DOHH2 (cell line): ENCODE measurements around the gene AHI1.

ENCODE experiments used
- H3F3A ChIP-seq: fragments of 200-600 bp; sonication (generic), shearing (Covaris generic); 2 replicates; pipeline ENCODE4 v1.6.0; 2016; ENCODE audit warnings: antibody characterized with exemption, mild to moderate bottlenecking; ENCODE audit not compliant: control insufficient read depth, insufficient read depth
- H3K27ac ChIP-seq: fragments of 200-600 bp; sonication (generic); 2 replicates; pipeline ENCODE4 v1.5.1; 2014; ENCODE audit warnings: low read depth, mild to moderate bottlenecking, low read length, moderate library complexity
- H3K27me3 ChIP-seq: fragments of 200-600 bp; sonication (generic); 2 replicates; pipeline ENCODE4 v1.6.1; 2014; ENCODE audit warnings: mild to moderate bottlenecking, low read length, mixed read lengths; ENCODE audit not compliant: control insufficient read depth
- H3K36me3 ChIP-seq: fragments of 200-600 bp; sonication (generic); 2 replicates; pipeline ENCODE4 v1.6.1; 2014; ENCODE audit warnings: mild to moderate bottlenecking, low read length, moderate library complexity, mixed read lengths; ENCODE audit not compliant: control insufficient read depth
- H3K4me1 ChIP-seq: fragments of 200-600 bp; sonication (generic); 2 replicates; pipeline ENCODE4 v1.6.1; 2014; ENCODE audit warnings: mild to moderate bottlenecking, low read length, mixed read lengths; ENCODE audit not compliant: control insufficient read depth
- H3K4me2 ChIP-seq: fragments of 200-600 bp; sonication (generic); 2 replicates; pipeline ENCODE4 v1.6.0; 2014; ENCODE audit warnings: mild to moderate bottlenecking, low read length, moderate library complexity
- H3K4me3 ChIP-seq: fragments of 200-600 bp; sonication (generic); 2 replicates; pipeline ENCODE4 v1.5.1; 2014; ENCODE audit warnings: mild to moderate bottlenecking, low read length, mixed read lengths
- H3K79me2 ChIP-seq: fragments of 200-600 bp; sonication (generic); 2 replicates; pipeline ENCODE4 v1.6.1; 2014; ENCODE audit warnings: mild to moderate bottlenecking, low read length, mixed read lengths; ENCODE audit not compliant: control insufficient read depth
- H3K9me2 ChIP-seq: fragments of 200-600 bp; sonication (generic); replicated peaks from 2 replicates; pipeline ENCODE4 v1.6.1; 2014; ENCODE audit warnings: mild to moderate bottlenecking, low read length, mixed read lengths; ENCODE audit not compliant: control insufficient read depth
- H3K9me3 ChIP-seq: fragments of 200-600 bp; sonication (generic); 2 replicates; pipeline ENCODE4 v1.6.1; 2014; ENCODE audit warnings: antibody characterized with exemption, low read length, mixed read lengths; ENCODE audit not compliant: control insufficient read depth, insufficient read depth
- H4K20me1 ChIP-seq: fragments of 200-600 bp; sonication (generic); 2 replicates; pipeline ENCODE4 v1.6.0; 2014; ENCODE audit warnings: low read depth, mild to moderate bottlenecking, antibody characterized with exemption, low read length, moderate library complexity; ENCODE audit not compliant: control insufficient read depth, insufficient read depth
- CTCF ChIP-seq: fragments of 200-600 bp; sonication (generic); IDR thresholded peaks from one replicate; pipeline ENCODE4 v1.5.1; 2014; ENCODE audit warnings: antibody characterized with exemption, mild to moderate bottlenecking, low read depth, low read length; ENCODE audit not compliant: poor library complexity, severe bottlenecking
- EZH2phosphoT487 ChIP-seq: fragments of 200-600 bp; sonication (generic); IDR thresholded peaks from 2 replicates; pipeline ENCODE4 v1.6.1; 2017; ENCODE audit warnings: borderline replicate concordance, mild to moderate bottlenecking, antibody characterized with exemption, low read length, moderate library complexity, mixed read lengths

AHI1 gene

GRCh38 chr6:135498185-135498841, 773 bp upstream of the AHI1 start:
- Histone ChIP-seq H3K4me2 (peak overlapping the region; percentile 78), H3K36me3 (peaks cover 26% of the 10 kb centered on the region), H3K79me2 (peaks cover 39% of the 10 kb centered on the region), H3F3A (peaks cover 6% of the 10 kb centered on the region), H3K4me3 (peak overlapping the region; percentile 96), H3K4me1 (peaks cover 29% of the 10 kb centered on the region), H3K9me3 (no peaks in the 10 kb centered on the region), H3K9me2 (no peaks in the 10 kb centered on the region), H3K27me3 (no peaks in the 10 kb centered on the region; the same call in 1 of the 2 replicates), H3K27ac (peak overlapping the region; percentile 78), H4K20me1 (no peaks in the 10 kb centered on the region)
- TF ChIP-seq EZH2phosphoT487 (no peak), CTCF (no peak)

- TF ChIP-seq EZH2phosphoT487 (no peak), CTCF (no peak)
- Histone ChIP-seq H3K27me3 (no peaks in the 10 kb centered on the region; the same call in 1 of the 2 replicates), H3K4me1 (peaks cover 29% of the 10 kb centered on the region), H4K20me1 (no peaks in the 10 kb centered on the region), H3K79me2 (peaks cover 39% of the 10 kb centered on the region), H3K9me2 (no peaks in the 10 kb centered on the region), H3K4me2 (peak overlapping the region; percentile 78), H3F3A (peaks cover 6% of the 10 kb centered on the region; the same call in 1 of the 2 replicates), H3K9me3 (no peaks in the 10 kb centered on the region), H3K4me3 (peak overlapping the region; percentile 96), H3K36me3 (peaks cover 35% of the 10 kb centered on the region), H3K27ac (peak overlapping the region; percentile 78)
Measured at GRCh38 chr6:135496800-135497411, 634 bp downstream of the AHI1 start.

GRCh38 chr6:135493218-135493961, 4.2 kb downstream of the AHI1 start:
- peaks cover 3% of the 10 kb centered on the region; the same call in 1 of the 2 replicates for H3F3A ChIP-seq
- H3K79me2 ChIP-seq = peaks cover 39% of the 10 kb centered on the region
- H3K27me3 ChIP-seq = no peaks in the 10 kb centered on the region; the same call in 1 of the 2 replicates
- no peak overlapping the region for H3K4me3 ChIP-seq
- H3K4me1 ChIP-seq = peaks cover 21% of the 10 kb centered on the region
- no peaks in the 10 kb centered on the region for H3K9me2 ChIP-seq
- peaks cover 68% of the 10 kb centered on the region for H3K36me3 ChIP-seq
- H3K9me3 ChIP-seq = no peaks in the 10 kb centered on the region
- no peak for TF ChIP-seq EZH2phosphoT487
- no peak overlapping the region for H3K27ac ChIP-seq
- no peak overlapping the region for H3K4me2 ChIP-seq
- H4K20me1 ChIP-seq = no peaks in the 10 kb centered on the region
